SJSA1 (cell line): ENCODE results near the gene EPB42. TPM values are rescaled to one million over a fixed set of nuclear protein-coding genes. Genes with fewer than 3 reads are reported as not detected.

Source experiments
- DNase-seq, 2 experiments: peaks; one replicate each; pipeline ENCODE4 v3.0.0-alpha.2; 2015 to 2020; ENCODE audit warnings: low spot score in 2 of 2, low read depth in 1 of 2
- H3K27ac ChIP-seq: fragments of 250-450 bp; sonication (Bioruptor Pico); 2 replicates; pipeline ENCODE4 v1.5.1; 2020; ENCODE audit warnings: mild to moderate bottlenecking, moderate library complexity
- H3K27me3 ChIP-seq: fragments of 250-450 bp; sonication (Bioruptor Pico); replicated peaks from 2 replicates; pipeline ENCODE4 v1.5.1; 2020; ENCODE audit warnings: mild to moderate bottlenecking, moderate library complexity
- H3K36me3 ChIP-seq: fragments of 250-450 bp; sonication (Bioruptor Pico); 2 replicates; pipeline ENCODE4 v1.5.1; 2020; ENCODE audit warnings: mild to moderate bottlenecking
- H3K4me1 ChIP-seq: fragments of 250-450 bp; sonication (Bioruptor Pico); replicated peaks from 2 replicates; pipeline ENCODE4 v1.6.1; 2021; ENCODE audit warnings: mild to moderate bottlenecking
- H3K4me3 ChIP-seq: fragments of 250-450 bp; sonication (Bioruptor Pico); 2 replicates; pipeline ENCODE4 v1.5.1; 2020; ENCODE audit warnings: mild to moderate bottlenecking
- H3K9me3 ChIP-seq: fragments of 250-450 bp; sonication (Bioruptor Pico); replicated peaks from 2 replicates; pipeline ENCODE4 v1.5.1; 2020; ENCODE audit warnings: mild to moderate bottlenecking
- total RNA-seq: library from RNA; depleted of rRNA; stranded (reverse); fragments of >200 nt; shearing (Covaris generic); gene quantifications from 2 replicates; pipeline ENCODE4 v1.2.3, GENCODE V29; 2014

EPB42 gene
- total RNA-seq, 1 experiment from 2014 or later: not detected

DNA sequence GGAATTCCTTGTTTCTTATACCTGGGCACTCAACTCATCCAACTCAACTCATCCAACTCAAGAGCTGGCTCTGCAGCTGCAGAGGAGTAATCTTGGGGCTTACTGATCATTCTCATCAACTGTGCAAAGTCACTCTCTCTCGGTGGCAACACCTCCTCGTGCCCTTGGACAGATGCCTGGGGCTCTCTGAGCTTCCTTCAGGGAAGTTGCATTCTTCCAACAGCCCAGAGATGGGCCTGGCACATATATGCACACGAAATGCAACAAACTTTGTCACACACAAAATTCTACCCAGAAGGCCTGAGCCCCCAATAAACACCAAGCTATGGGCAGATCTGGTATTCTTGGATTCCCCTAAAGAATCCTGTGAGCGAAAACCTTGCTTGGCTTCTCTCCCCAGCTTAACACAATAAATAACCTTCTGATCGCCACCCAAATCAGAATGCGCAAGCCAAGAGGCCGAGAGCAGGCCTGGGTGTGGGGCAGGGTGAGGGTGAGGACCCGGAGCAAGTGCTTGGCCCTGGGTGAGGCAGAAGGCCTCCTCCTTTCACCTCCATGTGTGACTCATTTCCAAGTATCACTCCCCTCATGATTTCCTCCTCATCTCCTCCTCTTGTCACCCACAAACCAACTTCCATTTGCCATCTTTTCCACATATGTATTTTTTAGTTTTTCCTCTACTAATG lies 30.5 kb upstream of the EPB42 start:
- Histone ChIP-seq H3K36me3 (no peaks in the 10 kb centered on the region), H3K9me3 (no peaks in the 10 kb centered on the region), H3K4me1 (peaks cover 22% of the 10 kb centered on the region), H3K4me3 (no peak overlapping the region), H3K27ac (no peak overlapping the region), H3K27me3 (no peaks in the 10 kb centered on the region)
- DNase-seq: no peak

DNA sequence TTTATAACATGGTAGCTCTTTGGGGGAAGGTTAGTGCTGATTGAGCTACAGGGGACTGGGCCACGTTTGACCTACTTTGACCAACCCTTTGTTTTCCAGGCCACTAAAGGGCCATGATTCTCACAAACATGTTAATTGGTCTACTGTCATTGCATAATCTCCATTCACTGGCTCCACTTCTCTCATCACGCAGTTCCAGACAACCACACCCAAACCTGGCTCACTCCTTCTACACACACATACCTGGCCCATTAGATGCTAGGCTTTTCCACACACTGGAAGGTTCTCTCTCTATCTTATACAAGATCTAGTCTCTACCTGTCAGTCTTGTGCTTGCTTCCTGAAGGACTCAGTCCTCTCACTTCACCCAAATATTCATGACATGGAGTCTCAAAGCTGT lies 30.0 kb upstream of the EPB42 start:
- Histone ChIP-seq H3K27ac (no peak overlapping the region), H3K36me3 (no peaks in the 10 kb centered on the region), H3K27me3 (no peaks in the 10 kb centered on the region), H3K4me1 (peaks cover 22% of the 10 kb centered on the region), H3K4me3 (no peak overlapping the region), H3K9me3 (no peaks in the 10 kb centered on the region)
- no peak for DNase-seq

DNA sequence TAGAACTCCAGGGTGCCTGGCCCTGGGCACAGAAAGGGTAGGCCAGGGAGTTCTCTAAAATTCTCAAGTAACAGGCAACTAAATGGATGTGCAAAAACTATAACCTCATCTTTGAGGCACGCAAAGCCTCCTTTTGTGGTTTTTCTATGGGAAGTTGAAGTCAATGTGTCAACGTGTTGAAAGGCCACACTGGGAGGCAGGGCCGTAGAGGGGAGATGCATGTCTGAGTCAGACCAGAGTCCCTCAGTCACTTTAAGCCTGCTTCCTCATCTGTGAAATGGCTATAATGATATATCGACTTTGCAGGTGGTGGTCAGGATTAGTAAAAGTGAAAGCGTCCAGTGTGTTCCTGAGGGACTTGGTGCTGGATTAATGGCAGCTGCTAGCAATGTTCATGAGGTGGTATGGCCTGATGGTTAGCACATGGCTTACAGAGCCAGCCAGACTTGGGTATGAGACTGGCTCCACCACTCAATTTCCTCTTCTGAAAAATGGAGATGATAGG lies 28.9 kb upstream of the EPB42 start:
- DNase-seq: peak; percentile 81 to 82
- Histone ChIP-seq H3K4me3 (no peak overlapping the region), H3K4me1 (peaks cover 22% of the 10 kb centered on the region), H3K9me3 (no peaks in the 10 kb centered on the region), H3K27ac (peak overlapping the region; percentile 89), H3K27me3 (no peaks in the 10 kb centered on the region), H3K36me3 (no peaks in the 10 kb centered on the region)

GRCh38 chr15:43249236-43249635 lies 28.4 kb upstream of the EPB42 start:
- no peak for DNase-seq
- Histone ChIP-seq H3K4me1 (peaks cover 22% of the 10 kb centered on the region), H3K27ac (peak overlapping the region; percentile 89), H3K36me3 (no peaks in the 10 kb centered on the region), H3K27me3 (no peaks in the 10 kb centered on the region), H3K9me3 (no peaks in the 10 kb centered on the region), H3K4me3 (no peak overlapping the region)

DNA sequence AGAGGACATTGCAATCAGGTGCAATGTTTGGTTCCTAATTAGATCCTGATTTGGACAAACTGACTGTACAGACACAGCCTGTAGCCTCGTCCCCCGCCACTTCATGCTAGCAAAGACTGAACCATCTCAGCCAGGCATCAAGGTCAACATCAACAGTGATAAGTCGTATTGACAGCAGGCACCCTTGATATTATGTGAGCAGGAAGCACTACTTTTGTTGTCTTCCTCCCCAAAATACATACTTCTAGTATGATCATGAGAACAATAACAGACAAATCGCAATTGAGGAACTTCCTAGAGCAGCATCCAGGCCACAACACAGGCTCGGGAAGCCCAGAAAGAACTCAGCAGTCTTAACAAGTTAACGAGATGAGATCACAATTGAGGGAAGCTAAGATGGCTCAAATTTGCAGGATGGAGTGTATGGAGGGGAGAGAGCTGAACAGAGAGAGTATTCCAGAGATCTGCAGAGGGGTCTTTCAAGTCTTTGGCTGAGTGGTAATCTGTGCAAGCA lies 25.5 kb upstream of the EPB42 start:
- Histone ChIP-seq H3K27ac (no peak overlapping the region), H3K9me3 (no peaks in the 10 kb centered on the region), H3K4me3 (no peak overlapping the region), H3K27me3 (no peaks in the 10 kb centered on the region), H3K36me3 (no peaks in the 10 kb centered on the region), H3K4me1 (peaks cover 18% of the 10 kb centered on the region)
- peak in 1 of 2 experiments; percentile 18 for DNase-seq

GRCh38 chr15:43244092-43244491 lies 23.3 kb upstream of the EPB42 start:
- Histone ChIP-seq H3K36me3 (no peaks in the 10 kb centered on the region), H3K27me3 (no peaks in the 10 kb centered on the region), H3K4me3 (no peak overlapping the region), H3K27ac (no peak overlapping the region), H3K9me3 (no peaks in the 10 kb centered on the region), H3K4me1 (peaks cover 18% of the 10 kb centered on the region)
- peak in 1 of 2 experiments; percentile 2 for DNase-seq

- H3K27ac ChIP-seq: no peak overlapping the region
- H3K4me1 ChIP-seq: peaks cover 14% of the 10 kb centered on the region
- H3K4me3 ChIP-seq: no peak overlapping the region
- H3K36me3 ChIP-seq: no peaks in the 10 kb centered on the region
- no peak for DNase-seq
- H3K9me3 ChIP-seq: no peaks in the 10 kb centered on the region
- no peaks in the 10 kb centered on the region for H3K27me3 ChIP-seq
Observed at GRCh38 chr15:43243020-43243645, 22.3 kb upstream of the EPB42 start.

DNA sequence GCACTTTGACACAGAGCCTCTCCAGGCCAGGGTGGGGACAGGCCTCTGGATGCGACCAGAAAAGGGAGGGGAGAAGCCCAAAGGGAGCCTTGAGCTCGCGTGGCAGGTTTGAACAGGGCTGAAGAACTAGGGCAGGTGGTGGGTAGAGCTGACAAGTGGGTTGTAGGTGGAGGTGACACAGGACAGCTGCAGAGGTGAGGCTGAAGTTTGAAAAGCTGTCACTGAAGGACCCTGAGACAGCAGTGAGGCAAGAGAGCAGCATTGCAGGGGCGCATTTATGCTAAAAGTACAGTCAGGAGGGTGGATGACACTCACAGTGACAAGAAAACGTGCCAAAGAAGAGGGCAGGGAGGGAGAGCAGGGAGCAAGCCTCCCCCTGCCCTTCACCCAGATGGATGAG lies 21.8 kb upstream of the EPB42 start:
- H3K4me1 ChIP-seq: peaks cover 14% of the 10 kb centered on the region
- H3K27ac ChIP-seq: no peak overlapping the region
- no peaks in the 10 kb centered on the region for H3K36me3 ChIP-seq
- DNase-seq: peak in 1 of 2 experiments; percentile 30
- H3K9me3 ChIP-seq: no peaks in the 10 kb centered on the region
- no peak overlapping the region for H3K4me3 ChIP-seq
- H3K27me3 ChIP-seq: no peaks in the 10 kb centered on the region

DNA sequence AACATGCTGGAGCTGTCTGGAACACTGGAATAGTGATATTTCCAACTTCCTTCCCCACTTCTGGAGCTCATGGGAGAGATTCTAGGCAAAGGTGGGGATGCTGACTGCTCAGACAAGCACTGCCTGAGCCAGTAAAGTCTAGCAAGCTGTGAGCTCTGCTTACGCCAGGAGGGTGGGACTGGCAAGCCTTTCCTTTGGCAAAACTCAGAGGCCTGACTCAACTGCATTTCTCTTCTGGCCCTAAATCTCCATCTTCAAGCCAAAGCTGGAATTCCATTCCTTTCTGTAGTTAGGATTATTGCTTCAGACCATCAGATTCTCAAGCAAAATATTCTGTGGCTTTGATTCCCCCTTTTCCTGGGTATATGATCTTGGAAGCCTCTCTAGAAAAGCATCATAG lies 20.3 kb upstream of the EPB42 start:
- Histone ChIP-seq H3K27ac (no peak overlapping the region), H3K27me3 (no peaks in the 10 kb centered on the region), H3K36me3 (no peaks in the 10 kb centered on the region), H3K9me3 (no peaks in the 10 kb centered on the region), H3K4me3 (no peak overlapping the region), H3K4me1 (peaks cover 14% of the 10 kb centered on the region)
- no peak for DNase-seq

- H3K27me3 ChIP-seq: no peaks in the 10 kb centered on the region
- H3K9me3 ChIP-seq: no peaks in the 10 kb centered on the region
Observed at GRCh38 chr15:43239732-43240491, 19.1 kb upstream of the EPB42 start.

GRCh38 chr15:43238671-43239131 lies 17.9 kb upstream of the EPB42 start:
- Histone ChIP-seq H3K9me3 (no peaks in the 10 kb centered on the region), H3K36me3 (no peaks in the 10 kb centered on the region), H3K4me1 (peaks cover 14% of the 10 kb centered on the region), H3K27me3 (no peaks in the 10 kb centered on the region), H3K27ac (no peak overlapping the region), H3K4me3 (no peak overlapping the region)
- DNase-seq: no peak

More at GRCh38 chr15:43239732-43240491, 19.1 kb upstream of the EPB42 start:
- H3K36me3 ChIP-seq: no peaks in the 10 kb centered on the region
- peak overlapping the region; percentile 70 for H3K27ac ChIP-seq
- peaks cover 14% of the 10 kb centered on the region for H3K4me1 ChIP-seq
- peak; percentile 60 to 69 for DNase-seq
- H3K4me3 ChIP-seq: no peak overlapping the region

- Histone ChIP-seq H3K36me3 (no peaks in the 10 kb centered on the region), H3K4me3 (no peak overlapping the region), H3K27ac (no peak overlapping the region), H3K4me1 (peaks cover 14% of the 10 kb centered on the region), H3K9me3 (no peaks in the 10 kb centered on the region), H3K27me3 (no peaks in the 10 kb centered on the region)
- no peak for DNase-seq
Observed at GRCh38 chr15:43237842-43238470, 17.1 kb upstream of the EPB42 start.

DNA sequence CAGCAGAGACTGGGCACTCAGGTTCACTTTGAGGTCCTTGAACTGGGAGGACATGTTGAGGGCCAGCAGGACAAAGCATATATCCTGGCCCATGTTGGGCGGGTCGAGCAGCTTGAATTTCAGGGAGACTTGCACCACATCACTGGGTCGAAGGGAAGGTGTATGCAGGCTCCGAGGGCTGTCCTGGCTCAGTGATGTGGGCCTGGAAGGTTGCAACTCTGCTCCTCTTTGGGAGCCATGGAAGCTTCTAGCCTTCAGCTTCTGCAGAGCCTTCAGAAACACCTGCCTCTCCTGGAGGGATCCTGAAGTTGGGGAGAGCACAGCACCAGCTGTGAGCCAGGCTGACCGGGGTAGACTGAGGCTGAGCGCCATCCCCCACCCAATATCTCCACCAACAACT lies 14.7 kb upstream of the EPB42 start:
- Histone ChIP-seq H3K36me3 (no peaks in the 10 kb centered on the region), H3K9me3 (no peaks in the 10 kb centered on the region), H3K27me3 (no peaks in the 10 kb centered on the region; the same call in 1 of the 2 replicates), H3K4me1 (peaks cover 14% of the 10 kb centered on the region), H3K4me3 (no peak overlapping the region), H3K27ac (no peak overlapping the region)
- DNase-seq: no peak
